A673 (cell line): ENCODE data around the gene RALGPS1.

Experiments
- CTCF ChIP-seq: fragments of 300-800, 200-600 bp; sonication (generic); conservative IDR thresholded peaks from 2 replicates; pipeline ENCODE4 v1.5.1; 2017; ENCODE audit warnings: low read depth, mild to moderate bottlenecking, antibody characterized with exemption, low read length, moderate library complexity, mixed read lengths
- EZH2 ChIP-seq: fragments of 200-600 bp; sonication (generic); IDR thresholded peaks from 2 replicates; pipeline ENCODE4 v1.6.1; 2017; ENCODE audit warnings: borderline replicate concordance, low read depth, mild to moderate bottlenecking, mixed read lengths, antibody characterized with exemption, low read length; ENCODE audit not compliant: poor library complexity, severe bottlenecking

DNA sequence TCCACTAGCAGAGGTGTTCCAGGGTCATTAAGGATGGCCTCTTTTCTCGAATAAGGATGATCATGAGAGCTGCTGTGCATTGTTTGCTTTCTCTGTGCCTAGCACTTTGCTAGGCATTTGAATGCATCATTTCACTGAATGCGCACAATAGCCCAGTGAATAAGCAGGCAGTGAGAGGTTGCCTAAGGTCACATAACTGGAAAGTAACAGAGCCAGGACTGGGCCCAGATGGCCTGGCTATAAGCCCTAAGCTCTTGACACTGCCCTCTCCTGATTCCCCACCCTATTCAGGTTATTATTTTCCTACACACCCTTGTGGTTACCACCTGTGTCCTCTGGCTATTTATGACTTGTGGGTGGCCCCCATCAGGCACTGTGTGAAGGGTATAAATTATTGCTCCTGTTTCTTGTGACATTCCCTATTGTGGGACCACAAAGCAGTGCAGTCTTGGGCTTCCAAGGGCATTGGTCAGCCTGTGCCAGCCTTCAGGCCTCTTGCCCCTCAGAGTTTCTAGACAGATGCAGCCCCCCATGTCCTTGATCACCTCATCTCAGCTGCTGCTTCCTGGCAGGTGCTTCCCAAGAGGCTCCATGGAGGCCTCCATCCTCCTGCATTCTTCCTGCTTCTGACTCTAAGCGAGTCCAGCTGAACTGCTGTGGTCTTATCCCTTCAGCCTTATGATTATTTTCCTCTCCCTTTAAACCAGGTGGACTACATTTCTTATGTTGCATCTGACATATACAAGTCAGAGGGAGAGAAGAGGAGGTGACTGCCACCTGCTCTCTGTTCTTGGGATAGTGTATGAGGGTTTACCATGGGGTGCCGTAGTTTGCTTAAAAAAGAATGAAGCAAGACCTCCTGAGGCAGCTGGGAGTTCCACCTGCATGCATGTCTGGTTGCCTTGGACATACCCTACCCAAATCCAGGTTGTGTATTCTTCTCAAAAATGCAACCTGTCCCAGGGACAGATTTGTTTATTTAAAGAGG is 160.3 kb downstream of the RALGPS1 start:
- no peak for TF ChIP-seq CTCF
- no peak for TF ChIP-seq EZH2
